A673 (cell line): ENCODE results near the gene FRMD5.

Experiments used
- CTCF ChIP-seq: fragments of 300-800, 200-600 bp; sonication (generic); conservative IDR thresholded peaks from 2 replicates; pipeline ENCODE4 v1.5.1; 2017; ENCODE audit warnings: low read depth, mild to moderate bottlenecking, antibody characterized with exemption, low read length, moderate library complexity, mixed read lengths
- EZH2 ChIP-seq: fragments of 200-600 bp; sonication (generic); IDR thresholded peaks from 2 replicates; pipeline ENCODE4 v1.6.1; 2017; ENCODE audit warnings: borderline replicate concordance, low read depth, mild to moderate bottlenecking, mixed read lengths, antibody characterized with exemption, low read length; ENCODE audit not compliant: poor library complexity, severe bottlenecking

GRCh38 chr15:44183363-44183762 lies 11.7 kb downstream of the FRMD5 start:
- no peak for TF ChIP-seq CTCF
- no peak for TF ChIP-seq EZH2
